Vagina (tissue), 2 donors: ENCODE results near the gene USP2. TPM values are rescaled to one million over a fixed set of nuclear protein-coding genes. Genes with fewer than 3 reads are reported as not detected.

Experiments
- DNase-seq, 2 donors: peaks; one replicate each; pipeline ENCODE4 v3.0.0-alpha.2; 2017; ENCODE audit errors: extremely low spot score in 2 of 2
- H3K27ac ChIP-seq: fragments of 200-600 bp; sonication (generic); one replicate; pipeline ENCODE4 v1.5.1; 2019
- H3K27me3 ChIP-seq: fragments of 200-600 bp; sonication (generic); one replicate; pipeline ENCODE4 v1.5.1; 2019
- H3K36me3 ChIP-seq, 2 donors: fragments of 200-600 bp; sonication (generic); one replicate each; pipeline ENCODE4 v1.5.1; 2017 to 2019
- H3K4me1 ChIP-seq: fragments of 200-600 bp; sonication (generic); one replicate; pipeline ENCODE4 v1.5.1; 2019
- H3K4me3 ChIP-seq, 2 donors: fragments of 200-600 bp; sonication (generic); 1 replicate in 1 of 2; 2 replicates in 1 of 2; pipeline ENCODE4 v1.5.1; 2016 to 2019
- H3K9me3 ChIP-seq: fragments of 200-600 bp; sonication (generic); one replicate; pipeline ENCODE4 v1.5.1; 2019
- CTCF ChIP-seq, 3 experiments: fragments of 450-650 bp in 2 of 3; fragments of 200-600 bp in 1 of 3; sonication (generic) in 1 of 3; IDR thresholded peaks; one replicate each; pipeline ENCODE4 v1.5.1; 2017 to 2019; ENCODE audit warnings: antibody characterized with exemption in 3 of 3, mild to moderate bottlenecking in 2 of 3, moderate library complexity in 2 of 3
- POLR2A ChIP-seq, 2 donors: fragments of 450-650 bp; IDR thresholded peaks; one replicate each; pipeline ENCODE4 v1.6.1; 2017; ENCODE audit warnings: antibody characterized with exemption in 2 of 2, mild to moderate bottlenecking in 2 of 2, moderate library complexity in 2 of 2
- POLR2AphosphoS5 ChIP-seq, 2 donors: sonication (generic); formaldehyde crosslinking; IDR thresholded peaks; one replicate each; pipeline ENCODE4 v1.9.0; 2017; ENCODE audit warnings: antibody characterized with exemption in 2 of 2, mild to moderate bottlenecking in 2 of 2, low read depth in 1 of 2; ENCODE audit not compliant: insufficient read depth in 1 of 2
- intact Hi-C: fragments of 100-400 bp; cut with DNase I; formaldehyde crosslinking; loops from one replicate; pipeline ENCODE4 v1.15.1; 2023
- total RNA-seq: library from RNA; depleted of rRNA; stranded (reverse); fragments of >200 nt; gene quantifications from one replicate; pipeline ENCODE4 v1.2.3, GENCODE V29; 2016

Gene USP2
- total RNA-seq, 1 donor from 2014 or later, result 2.5 TPM

- Histone ChIP-seq H3K36me3 (no peaks in the 10 kb centered on the region), H3K9me3 (no peaks in the 10 kb centered on the region), H3K4me3 (peak within 1 kb of the TSS; percentile 57 to 75), H3K27ac (peak within 1 kb of the TSS; percentile 88), H3K4me1 (peaks cover 69% of the 10 kb centered on the region), H3K27me3 (no peaks in the 10 kb centered on the region)
- intact Hi-C loops, result loop anchor here (5.0 kb wide), 1 partner anchor 110 kb away; the partner anchor contains the start of gene CBL
- DNase-seq, result no peak
- TF ChIP-seq POLR2A (IDR thresholded peaks at IDR 0.05) (no peak), POLR2AphosphoS5 (IDR thresholded peaks at IDR 0.05; ENCODE audit: insufficient read depth in 1 of 2, low read depth in 1 of 2) (peak in 1 of 2 donors; percentile 68), CTCF (IDR thresholded peaks at IDR 0.05) (no peak)
These were observed 64.5 kb downstream of the USP2 start, which contains the start of gene MCAM for GRCh38 chr11:119316729-119317591. Gene MCAM, minus strand, starts transcription at chr11:119317130. Its CDS starts 29 bp downstream, at chr11:119317101.

GRCh38 chr11:119316016-119316728 is 65.3 kb downstream of the USP2 start:
- peaks cover 63% of the 10 kb centered on the region for H3K4me1 ChIP-seq
- H3K36me3 ChIP-seq, result no peaks in the 10 kb centered on the region
- no peaks in the 10 kb centered on the region for H3K27me3 ChIP-seq
- intact Hi-C loops, result loop anchor here (5.0 kb wide), 1 partner anchor 109 kb away; the partner anchor contains the start of gene CBL
- H3K4me3 ChIP-seq, result peak overlapping the region; percentile 57 to 75
- peak overlapping the region; percentile 88 for H3K27ac ChIP-seq
- DNase-seq, result no peak
- no peaks in the 10 kb centered on the region for H3K9me3 ChIP-seq
- TF ChIP-seq POLR2AphosphoS5 (IDR thresholded peaks at IDR 0.05; ENCODE audit: insufficient read depth in 1 of 2, low read depth in 1 of 2), result peak in 1 of 2 donors; percentile 28
- TF ChIP-seq CTCF (IDR thresholded peaks at IDR 0.05), result no peak

GRCh38 chr11:119315131-119316015 is 66.1 kb downstream of the USP2 start:
- intact Hi-C loops, result loop anchor here (5.0 kb wide), 1 partner anchor 108 kb away; the partner anchor contains the start of gene CBL
- H3K27ac ChIP-seq, result peak overlapping the region; percentile 88
- peak overlapping the region; percentile 57 to 75 for H3K4me3 ChIP-seq
- peaks cover 55% of the 10 kb centered on the region for H3K4me1 ChIP-seq
- H3K27me3 ChIP-seq, result no peaks in the 10 kb centered on the region
- TF ChIP-seq CTCF (IDR thresholded peaks at IDR 0.05) (no peak), POLR2AphosphoS5 (IDR thresholded peaks at IDR 0.05; ENCODE audit: insufficient read depth in 1 of 2, low read depth in 1 of 2) (peak in 1 of 2 donors; percentile 24), POLR2A (IDR thresholded peaks at IDR 0.05) (no peak)
- H3K36me3 ChIP-seq, result no peaks in the 10 kb centered on the region
- no peaks in the 10 kb centered on the region for H3K9me3 ChIP-seq
- DNase-seq, result no peak

GRCh38 chr11:119314726-119315125 is 66.8 kb downstream of the USP2 start:
- Histone ChIP-seq H3K4me1 (peaks cover 49% of the 10 kb centered on the region), H3K4me3 (peak overlapping the region; percentile 57 to 75), H3K36me3 (no peaks in the 10 kb centered on the region), H3K27me3 (no peaks in the 10 kb centered on the region), H3K9me3 (no peaks in the 10 kb centered on the region), H3K27ac (peak overlapping the region; percentile 88)
- TF ChIP-seq POLR2AphosphoS5 (IDR thresholded peaks at IDR 0.05; ENCODE audit: insufficient read depth in 1 of 2, low read depth in 1 of 2) (no peak), POLR2A (IDR thresholded peaks at IDR 0.05) (no peak), CTCF (IDR thresholded peaks at IDR 0.05) (no peak)
- intact Hi-C loops, result loop anchor here (5.0 kb wide), 1 partner anchor 107 kb away; the partner anchor contains the start of gene CBL
- no peak for DNase-seq
